ENCODE data around the gene RRAGC. TPM values are rescaled to one million over a fixed set of nuclear protein-coding genes. Genes with fewer than 3 reads are reported as not detected.
"Not testable (repeated sequence)": the region's sequence is repeated elsewhere in the genome, so short reads cannot be mapped to it uniquely, and the experiment has no call there.

The RRAGC gene
- total RNA-seq, 2 experiments from 2014 or later = 15.8 to 16.3 TPM

- no peaks in the 10 kb centered on the region for H3K9me3 Mint-ChIP-seq
- H3K27ac Mint-ChIP-seq = no peak overlapping the region
- peaks cover 13% of the 10 kb centered on the region for H3K36me3 Mint-ChIP-seq
- POLR2A ChIA-PET = no interaction called here
- peaks cover 2% of the 10 kb centered on the region for H3K4me1 Mint-ChIP-seq
- DNase-seq (no peak), ATAC-seq (ENCODE audit: low read depth) (no peak)
- no peak overlapping the region for H3K4me3 Mint-ChIP-seq
- peaks cover 7% of the 10 kb centered on the region for H3K27me3 Mint-ChIP-seq
These were observed 20.2 kb downstream of the RRAGC start for GRCh38 chr1:38839363-38839762.

DNA sequence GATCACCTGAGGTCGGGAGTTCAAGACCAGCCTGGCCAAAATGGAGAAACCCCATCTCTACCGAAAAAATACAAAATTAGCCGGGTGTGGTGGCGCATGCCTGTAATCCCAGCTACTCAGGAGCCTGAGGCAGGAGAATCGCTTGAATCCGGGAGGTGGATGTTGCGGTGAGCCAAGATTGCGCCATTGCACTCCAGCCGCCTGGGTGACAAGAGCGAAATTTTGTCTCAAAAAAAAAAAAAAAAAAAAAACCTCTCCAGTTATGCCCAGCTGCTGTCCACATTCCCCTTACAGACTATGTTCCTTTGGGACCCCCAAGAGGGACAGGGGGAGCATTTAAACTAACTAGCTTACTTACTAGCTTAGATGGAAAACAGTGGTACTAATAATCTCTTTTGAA, 23.3 kb downstream of the RRAGC start:
- ATAC-seq (ENCODE audit: low read depth); H3K36me3 Mint-ChIP-seq; DNase-seq; H3K9me3 Mint-ChIP-seq; H3K4me1 Mint-ChIP-seq; H3K27ac Mint-ChIP-seq; H3K4me3 Mint-ChIP-seq: not testable (repeated sequence)
- H3K27me3 Mint-ChIP-seq = peaks cover 21% of the 10 kb centered on the region
- POLR2A ChIA-PET = interaction anchor here (0.7 kb wide), 1 partner anchor 630 kb away, joined by 4 read pairs; no protein-coding TSS in a partner anchor

GRCh38 chr1:38834937-38835827, 24.4 kb downstream of the RRAGC start:
- H3K4me1 Mint-ChIP-seq = no peaks in the 10 kb centered on the region
- H3K4me3 Mint-ChIP-seq = no peak overlapping the region
- ATAC-seq (ENCODE audit: low read depth) (peak; percentile 85), DNase-seq (no peak)
- H3K9me3 Mint-ChIP-seq = no peaks in the 10 kb centered on the region
- H3K27me3 Mint-ChIP-seq = peaks cover 27% of the 10 kb centered on the region
- POLR2A ChIA-PET = no interaction called here
- H3K27ac Mint-ChIP-seq = no peak overlapping the region
- H3K36me3 Mint-ChIP-seq = peaks cover 3% of the 10 kb centered on the region

GRCh38 chr1:38834221-38834782, 25.3 kb downstream of the RRAGC start:
- H3K9me3 Mint-ChIP-seq = no peaks in the 10 kb centered on the region
- H3K36me3 Mint-ChIP-seq = peaks cover 2% of the 10 kb centered on the region
- peaks cover 34% of the 10 kb centered on the region for H3K27me3 Mint-ChIP-seq
- no peak overlapping the region for H3K4me3 Mint-ChIP-seq
- DNase-seq (no peak), ATAC-seq (ENCODE audit: low read depth) (no peak)
- POLR2A ChIA-PET = no interaction called here
- no peak overlapping the region for H3K27ac Mint-ChIP-seq
- H3K4me1 Mint-ChIP-seq = no peaks in the 10 kb centered on the region

GRCh38 chr1:38833146-38833545, 26.4 kb downstream of the RRAGC start:
- Mint-ChIP-seq H3K27ac (no peak overlapping the region), H3K9me3 (no peaks in the 10 kb centered on the region), H3K36me3 (no peaks in the 10 kb centered on the region), H3K27me3 (peaks cover 37% of the 10 kb centered on the region), H3K4me1 (no peaks in the 10 kb centered on the region), H3K4me3 (no peak overlapping the region)
- DNase-seq (no peak), ATAC-seq (ENCODE audit: low read depth) (no peak)
- POLR2A ChIA-PET = no interaction called here

DNA sequence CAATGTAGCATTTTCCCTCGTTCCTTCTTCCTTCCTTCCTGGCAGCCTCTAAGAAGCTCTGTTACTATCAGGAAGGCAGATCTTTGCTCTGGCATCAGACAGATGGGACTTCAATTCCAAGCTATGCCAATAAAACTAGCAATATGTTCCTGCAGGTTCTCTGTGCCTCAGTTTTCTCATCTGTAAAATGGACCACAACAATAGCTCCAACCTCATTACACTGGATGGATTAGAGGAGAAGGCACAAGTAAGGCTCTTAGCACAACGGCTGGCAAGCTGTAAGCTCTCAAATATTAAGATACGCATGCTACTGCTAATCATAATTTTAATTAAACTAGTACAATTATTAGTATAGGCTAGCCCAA, 27.2 kb downstream of the RRAGC start:
- Mint-ChIP-seq H3K36me3 (no peaks in the 10 kb centered on the region), H3K27me3 (peaks cover 40% of the 10 kb centered on the region), H3K4me3 (no peak overlapping the region), H3K4me1 (no peaks in the 10 kb centered on the region), H3K9me3 (no peaks in the 10 kb centered on the region), H3K27ac (no peak overlapping the region)
- POLR2A ChIA-PET = no interaction called here
- ATAC-seq (ENCODE audit: low read depth) (no peak), DNase-seq (no peak)

GRCh38 chr1:38831731-38832369, 27.7 kb downstream of the RRAGC start:
- no peak for DNase-seq
- H3K27ac Mint-ChIP-seq = no peak overlapping the region
- POLR2A ChIA-PET = no interaction called here
- H3K27me3 Mint-ChIP-seq = peaks cover 43% of the 10 kb centered on the region
- ATAC-seq (ENCODE audit: low read depth) = no peak
- H3K9me3 Mint-ChIP-seq = no peaks in the 10 kb centered on the region
- H3K36me3 Mint-ChIP-seq = no peaks in the 10 kb centered on the region
- H3K4me3 Mint-ChIP-seq = no peak overlapping the region
- H3K4me1 Mint-ChIP-seq = no peaks in the 10 kb centered on the region

GRCh38 chr1:38829368-38829767, 30.2 kb downstream of the RRAGC start:
- Mint-ChIP-seq H3K36me3 (no peaks in the 10 kb centered on the region), H3K4me3 (no peak overlapping the region), H3K27ac (no peak overlapping the region), H3K27me3 (peaks cover 51% of the 10 kb centered on the region), H3K4me1 (no peaks in the 10 kb centered on the region), H3K9me3 (no peaks in the 10 kb centered on the region)
- DNase-seq (no peak), ATAC-seq (ENCODE audit: low read depth) (no peak)
- POLR2A ChIA-PET = no interaction called here

DNA sequence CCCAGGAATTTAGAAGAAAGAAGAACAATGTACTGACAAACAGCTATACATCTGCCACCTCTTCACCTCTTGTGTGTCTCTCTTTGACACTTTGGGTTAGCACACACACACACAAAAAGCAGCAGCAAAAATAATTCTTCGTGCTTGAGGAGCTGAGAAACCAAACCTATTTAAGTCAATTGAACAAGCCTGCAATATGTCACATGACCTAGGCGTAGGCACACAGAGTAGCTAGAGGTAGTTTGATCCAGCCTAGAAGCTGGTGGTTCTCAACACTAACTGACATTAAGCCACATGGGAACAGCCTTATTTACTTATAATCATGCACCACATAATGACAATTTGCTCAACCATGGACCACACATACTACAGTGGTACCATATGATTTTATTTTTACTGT, 32.3 kb downstream of the RRAGC start:
- peaks cover 43% of the 10 kb centered on the region for H3K27me3 Mint-ChIP-seq
- no peaks in the 10 kb centered on the region for H3K4me1 Mint-ChIP-seq
- no peaks in the 10 kb centered on the region for H3K9me3 Mint-ChIP-seq
- POLR2A ChIA-PET = no interaction called here
- DNase-seq = no peak
- no peak for ATAC-seq (ENCODE audit: low read depth)
- H3K36me3 Mint-ChIP-seq = no peaks in the 10 kb centered on the region
- H3K4me3 Mint-ChIP-seq = no peak overlapping the region
- H3K27ac Mint-ChIP-seq = no peak overlapping the region

DNA sequence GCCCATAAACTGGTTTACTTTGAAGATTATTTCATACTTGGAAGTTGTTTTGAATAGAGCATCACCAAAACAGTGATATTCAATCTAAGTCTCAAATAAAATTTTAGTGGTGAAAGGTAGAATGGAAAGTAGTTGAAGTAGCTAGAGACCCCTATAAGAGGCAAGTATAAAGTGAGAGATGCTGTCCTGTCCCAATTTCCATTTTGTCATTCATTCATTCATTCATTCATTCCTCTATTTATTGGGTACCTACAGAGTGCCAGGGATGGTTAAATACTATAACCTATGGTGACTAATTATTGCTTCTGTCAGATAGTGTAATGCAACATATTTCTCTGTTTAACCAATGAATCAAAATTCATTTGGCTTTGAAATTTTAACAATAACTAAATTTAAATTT, 32.7 kb downstream of the RRAGC start:
- no peaks in the 10 kb centered on the region for H3K9me3 Mint-ChIP-seq
- H3K27me3 Mint-ChIP-seq = peaks cover 39% of the 10 kb centered on the region
- no peak for DNase-seq
- POLR2A ChIA-PET = no interaction called here
- no peak overlapping the region for H3K4me3 Mint-ChIP-seq
- H3K36me3 Mint-ChIP-seq = no peaks in the 10 kb centered on the region
- no peaks in the 10 kb centered on the region for H3K4me1 Mint-ChIP-seq
- no peak overlapping the region for H3K27ac Mint-ChIP-seq
- no peak for ATAC-seq (ENCODE audit: low read depth)

DNA sequence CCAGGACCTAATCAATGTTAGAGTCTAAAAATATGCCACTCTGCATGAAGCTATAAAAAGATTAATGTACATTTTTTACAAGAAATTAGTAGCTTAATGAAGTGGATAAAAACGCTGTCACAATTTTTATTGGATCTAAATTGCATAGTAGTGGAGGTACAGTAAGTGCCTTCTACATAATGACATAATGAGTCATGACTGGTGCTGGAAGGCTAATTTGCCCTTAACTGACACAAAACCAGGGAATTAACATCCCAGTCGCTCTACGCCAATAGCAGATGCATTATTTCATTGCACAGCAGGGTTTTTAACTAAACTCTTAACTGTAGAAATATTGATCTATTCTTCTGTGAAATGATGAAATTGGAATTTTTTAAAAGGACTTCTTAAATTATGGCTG, 33.3 kb downstream of the RRAGC start:
- peaks cover 42% of the 10 kb centered on the region for H3K27me3 Mint-ChIP-seq
- H3K9me3 Mint-ChIP-seq = no peaks in the 10 kb centered on the region
- no peak overlapping the region for H3K4me3 Mint-ChIP-seq
- H3K36me3 Mint-ChIP-seq = no peaks in the 10 kb centered on the region
- H3K27ac Mint-ChIP-seq = no peak overlapping the region
- ATAC-seq (ENCODE audit: low read depth) = no peak
- no peaks in the 10 kb centered on the region for H3K4me1 Mint-ChIP-seq
- DNase-seq = no peak
- POLR2A ChIA-PET = no interaction called here

GRCh38 chr1:38820860-38821259, 38.7 kb downstream of the RRAGC start:
- Mint-ChIP-seq H3K4me3 (no peak overlapping the region), H3K27ac (no peak overlapping the region), H3K4me1 (peaks cover 4% of the 10 kb centered on the region), H3K36me3 (no peaks in the 10 kb centered on the region), H3K9me3 (no peaks in the 10 kb centered on the region), H3K27me3 (peaks cover 54% of the 10 kb centered on the region)
- POLR2A ChIA-PET = no interaction called here
- ATAC-seq (ENCODE audit: low read depth) = no peak
- no peak for DNase-seq

DNA sequence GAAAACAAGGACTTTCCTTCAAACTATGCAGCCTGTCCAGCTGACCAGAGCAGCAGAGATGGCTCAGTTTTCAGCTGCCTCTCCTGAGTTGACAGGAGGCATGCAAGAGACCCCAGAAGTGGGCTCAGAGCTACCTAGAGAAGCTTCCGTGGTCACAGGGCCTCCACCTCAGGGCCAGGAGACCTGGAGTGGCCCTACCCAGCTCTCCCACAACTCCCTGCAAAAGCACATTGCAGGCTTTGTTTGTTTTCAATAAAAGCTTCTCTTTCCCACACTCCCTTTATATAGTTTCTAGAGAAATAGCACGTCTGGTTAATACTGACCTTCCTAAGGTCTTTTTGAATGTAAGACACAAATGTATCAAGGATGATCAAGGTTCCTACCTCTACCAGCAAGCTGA, 40.1 kb downstream of the RRAGC start:
- Mint-ChIP-seq H3K4me3 (no peak overlapping the region), H3K4me1 (peaks cover 6% of the 10 kb centered on the region), H3K36me3 (no peaks in the 10 kb centered on the region), H3K27ac (no peak overlapping the region), H3K9me3 (no peaks in the 10 kb centered on the region), H3K27me3 (peaks cover 60% of the 10 kb centered on the region)
- DNase-seq (no peak), ATAC-seq (ENCODE audit: low read depth) (no peak)
- POLR2A ChIA-PET = interaction anchor here (0.6 kb wide), 1 partner anchor 31 kb away, joined by 3 read pairs; no protein-coding TSS in a partner anchor

GRCh38 chr1:38819040-38819439, 40.5 kb downstream of the RRAGC start:
- POLR2A ChIA-PET = no interaction called here
- Mint-ChIP-seq H3K27me3 (peaks cover 62% of the 10 kb centered on the region), H3K27ac (no peak overlapping the region), H3K4me3 (no peak overlapping the region), H3K9me3 (no peaks in the 10 kb centered on the region), H3K4me1 (peaks cover 6% of the 10 kb centered on the region), H3K36me3 (no peaks in the 10 kb centered on the region)
- DNase-seq (no peak), ATAC-seq (ENCODE audit: low read depth) (no peak)
